Measurements from ENCODE around the gene CA11. TPM values are rescaled to one million over a fixed set of nuclear protein-coding genes. Genes with fewer than 3 reads are reported as not detected.
"Not testable (repeated sequence)": the region's sequence is repeated elsewhere in the genome, so short reads cannot be mapped to it uniquely, and the experiment has no call there.

CA11 gene
- total RNA-seq, 1 experiment from 2014 or later, result 2.4 TPM

- DNase-seq (ENCODE audit: low read depth), result no peak
Observed at GRCh38 chr19:48642862-48643261, 3.1 kb downstream of the CA11 start.

- no peak for DNase-seq (ENCODE audit: low read depth)
Observed at GRCh38 chr19:48641850-48642249, 4.1 kb downstream of the CA11 start.

GRCh38 chr19:48639483-48640375 is 6.3 kb downstream of the CA11 start:
- no peak for DNase-seq (ENCODE audit: low read depth)

- no peak for DNase-seq (ENCODE audit: low read depth)
Observed at GRCh38 chr19:48638831-48639381, 7.1 kb downstream of the CA11 start.

- DNase-seq (ENCODE audit: low read depth), result peak; percentile 88
Observed at GRCh38 chr19:48637948-48638830, 7.8 kb downstream of the CA11 start.

GRCh38 chr19:48637449-48637947 is 8.5 kb downstream of the CA11 start:
- DNase-seq (ENCODE audit: low read depth), result peak; percentile 98

GRCh38 chr19:48636859-48637448 is 9.0 kb downstream of the CA11 start, which contains the start of gene DBP:
TSS of gene DBP (minus strand) at chr19:48637379. CDS start at chr19:48636994, 385 bp downstream.
- DNase-seq (ENCODE audit: low read depth), result no peak

GRCh38 chr19:48635966-48636858 is 9.8 kb downstream of the CA11 start:
- DNase-seq (ENCODE audit: low read depth), result no peak

- no peak for DNase-seq (ENCODE audit: low read depth)
Observed at GRCh38 chr19:48635263-48635965, 10.6 kb downstream of the CA11 start.

- DNase-seq (ENCODE audit: low read depth), result peak; percentile 93
Observed at GRCh38 chr19:48634424-48635262, 11.3 kb downstream of the CA11 start.

- DNase-seq (ENCODE audit: low read depth), result no peak
Observed at GRCh38 chr19:48634036-48634342, 12.0 kb downstream of the CA11 start.

GRCh38 chr19:48633148-48634035 is 12.6 kb downstream of the CA11 start:
- no peak for DNase-seq (ENCODE audit: low read depth)

GRCh38 chr19:48632692-48633147 is 13.3 kb downstream of the CA11 start:
- DNase-seq (ENCODE audit: low read depth), result peak; percentile 57

GRCh38 chr19:48632286-48632685 is 13.7 kb downstream of the CA11 start:
- not testable (repeated sequence) for DNase-seq (ENCODE audit: low read depth)

GRCh38 chr19:48631225-48631624 is 14.8 kb downstream of the CA11 start:
- DNase-seq (ENCODE audit: low read depth), result peak; percentile 30

GRCh38 chr19:48630296-48631063 is 15.5 kb downstream of the CA11 start:
- DNase-seq (ENCODE audit: low read depth), result no peak
